DOHH2 (cell line): ENCODE measurements around the gene TMEM156.

Experiments
- H3F3A ChIP-seq: fragments of 200-600 bp; sonication (generic), shearing (Covaris generic); 2 replicates; pipeline ENCODE4 v1.6.0; 2016; ENCODE audit warnings: antibody characterized with exemption, mild to moderate bottlenecking; ENCODE audit not compliant: control insufficient read depth, insufficient read depth
- H3K27ac ChIP-seq: fragments of 200-600 bp; sonication (generic); 2 replicates; pipeline ENCODE4 v1.5.1; 2014; ENCODE audit warnings: low read depth, mild to moderate bottlenecking, low read length, moderate library complexity
- H3K27me3 ChIP-seq: fragments of 200-600 bp; sonication (generic); 2 replicates; pipeline ENCODE4 v1.6.1; 2014; ENCODE audit warnings: mild to moderate bottlenecking, low read length, mixed read lengths; ENCODE audit not compliant: control insufficient read depth
- H3K36me3 ChIP-seq: fragments of 200-600 bp; sonication (generic); 2 replicates; pipeline ENCODE4 v1.6.1; 2014; ENCODE audit warnings: mild to moderate bottlenecking, low read length, moderate library complexity, mixed read lengths; ENCODE audit not compliant: control insufficient read depth
- H3K4me1 ChIP-seq: fragments of 200-600 bp; sonication (generic); 2 replicates; pipeline ENCODE4 v1.6.1; 2014; ENCODE audit warnings: mild to moderate bottlenecking, low read length, mixed read lengths; ENCODE audit not compliant: control insufficient read depth
- H3K4me2 ChIP-seq: fragments of 200-600 bp; sonication (generic); 2 replicates; pipeline ENCODE4 v1.6.0; 2014; ENCODE audit warnings: mild to moderate bottlenecking, low read length, moderate library complexity
- H3K4me3 ChIP-seq: fragments of 200-600 bp; sonication (generic); 2 replicates; pipeline ENCODE4 v1.5.1; 2014; ENCODE audit warnings: mild to moderate bottlenecking, low read length, mixed read lengths
- H3K79me2 ChIP-seq: fragments of 200-600 bp; sonication (generic); 2 replicates; pipeline ENCODE4 v1.6.1; 2014; ENCODE audit warnings: mild to moderate bottlenecking, low read length, mixed read lengths; ENCODE audit not compliant: control insufficient read depth
- H3K9me2 ChIP-seq: fragments of 200-600 bp; sonication (generic); replicated peaks from 2 replicates; pipeline ENCODE4 v1.6.1; 2014; ENCODE audit warnings: mild to moderate bottlenecking, low read length, mixed read lengths; ENCODE audit not compliant: control insufficient read depth
- H3K9me3 ChIP-seq: fragments of 200-600 bp; sonication (generic); 2 replicates; pipeline ENCODE4 v1.6.1; 2014; ENCODE audit warnings: antibody characterized with exemption, low read length, mixed read lengths; ENCODE audit not compliant: control insufficient read depth, insufficient read depth
- H4K20me1 ChIP-seq: fragments of 200-600 bp; sonication (generic); 2 replicates; pipeline ENCODE4 v1.6.0; 2014; ENCODE audit warnings: low read depth, mild to moderate bottlenecking, antibody characterized with exemption, low read length, moderate library complexity; ENCODE audit not compliant: control insufficient read depth, insufficient read depth
- CTCF ChIP-seq: fragments of 200-600 bp; sonication (generic); IDR thresholded peaks from one replicate; pipeline ENCODE4 v1.5.1; 2014; ENCODE audit warnings: antibody characterized with exemption, mild to moderate bottlenecking, low read depth, low read length; ENCODE audit not compliant: poor library complexity, severe bottlenecking
- EZH2phosphoT487 ChIP-seq: fragments of 200-600 bp; sonication (generic); IDR thresholded peaks from 2 replicates; pipeline ENCODE4 v1.6.1; 2017; ENCODE audit warnings: borderline replicate concordance, mild to moderate bottlenecking, antibody characterized with exemption, low read length, moderate library complexity, mixed read lengths

TMEM156 gene

GRCh38 chr4:39032218-39033085 is at the start of gene TMEM156:
Gene TMEM156, minus strand, starts transcription at chr4:39032409. Its CDS starts 96 bp downstream, at chr4:39032313.
- Histone ChIP-seq H3K4me2 (peak within 1 kb of the TSS; percentile 92), H4K20me1 (no peaks in the 10 kb centered on the region), H3K4me1 (peaks cover 66% of the 10 kb centered on the region), H3K9me2 (no peaks in the 10 kb centered on the region), H3K9me3 (no peaks in the 10 kb centered on the region), H3K27ac (peak within 1 kb of the TSS; percentile 95), H3K36me3 (peaks cover 28% of the 10 kb centered on the region), H3K79me2 (peaks cover 53% of the 10 kb centered on the region), H3K27me3 (no peaks in the 10 kb centered on the region; the same call in 1 of the 2 replicates), H3F3A (peaks cover 68% of the 10 kb centered on the region), H3K4me3 (peak within 1 kb of the TSS; percentile 85)
- no peak for TF ChIP-seq EZH2phosphoT487
- no peak for TF ChIP-seq CTCF

GRCh38 chr4:39078829-39079228 is 46.6 kb upstream of the TMEM156 start:
- Histone ChIP-seq H3K4me2 (no peak overlapping the region), H3K79me2 (peaks cover 10% of the 10 kb centered on the region), H3K4me1 (no peaks in the 10 kb centered on the region), H3K27ac (no peak overlapping the region), H3F3A (no peaks in the 10 kb centered on the region), H3K27me3 (no peaks in the 10 kb centered on the region), H3K9me3 (no peaks in the 10 kb centered on the region), H4K20me1 (no peaks in the 10 kb centered on the region), H3K36me3 (peaks cover 37% of the 10 kb centered on the region), H3K9me2 (no peaks in the 10 kb centered on the region), H3K4me3 (no peak overlapping the region)
- no peak for TF ChIP-seq CTCF
- no peak for TF ChIP-seq EZH2phosphoT487

- Histone ChIP-seq H4K20me1 (no peaks in the 10 kb centered on the region), H3K4me2 (no peak overlapping the region), H3K27me3 (no peaks in the 10 kb centered on the region), H3K36me3 (no peaks in the 10 kb centered on the region), H3K27ac (no peak overlapping the region), H3K79me2 (peaks cover 74% of the 10 kb centered on the region), H3K4me1 (no peaks in the 10 kb centered on the region), H3K9me3 (no peaks in the 10 kb centered on the region), H3K4me3 (no peak overlapping the region), H3K9me2 (no peaks in the 10 kb centered on the region), H3F3A (no peaks in the 10 kb centered on the region)
- no peak for TF ChIP-seq CTCF
- TF ChIP-seq EZH2phosphoT487: no peak
Measured at GRCh38 chr4:39068907-39069306, 36.7 kb upstream of the TMEM156 start.
